Lower leg skin (tissue), 3 donors: ENCODE results near the gene AP5S1.

Source experiments
- POLR2A ChIP-seq, 2 donors: fragments of 450-650 bp; IDR thresholded peaks; one replicate each; pipeline ENCODE4 v1.6.1; 2016 to 2017; ENCODE audit warnings: antibody characterized with exemption in 2 of 2, mild to moderate bottlenecking in 1 of 2, moderate library complexity in 1 of 2
- TF ChIP-seq, protein P1 (sequence below), 3 donors: fragments of 450-650 bp; IDR thresholded peaks; one replicate each; pipeline ENCODE4 v1.5.1; 2016; ENCODE audit warnings: antibody characterized with exemption in 3 of 3, mild to moderate bottlenecking in 3 of 3, moderate library complexity in 2 of 3

DNA sequence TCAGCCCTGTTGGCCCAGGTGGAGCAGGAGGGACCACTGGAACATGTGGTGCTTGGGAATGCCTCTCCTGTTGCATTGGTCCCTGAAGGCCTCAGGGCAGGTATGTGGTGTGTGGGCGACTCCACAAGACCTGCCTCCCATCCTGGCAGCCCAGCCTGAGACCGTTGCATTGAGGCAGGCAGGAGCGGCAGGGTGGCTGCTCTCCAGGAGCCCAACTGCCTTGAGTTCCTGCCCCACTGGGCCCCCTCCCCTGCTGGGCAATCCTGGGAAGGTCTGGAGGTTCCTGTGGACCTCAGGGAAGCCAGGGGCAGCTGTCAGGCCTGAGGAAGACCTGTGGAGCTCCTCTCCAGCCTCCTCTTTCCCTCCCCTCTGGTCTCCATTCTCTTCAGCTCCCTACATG, 46.1 kb downstream of the AP5S1 start:
- TF ChIP-seq POLR2A (IDR thresholded peaks at IDR 0.05) = no peak
- TF ChIP-seq, protein P1, sequence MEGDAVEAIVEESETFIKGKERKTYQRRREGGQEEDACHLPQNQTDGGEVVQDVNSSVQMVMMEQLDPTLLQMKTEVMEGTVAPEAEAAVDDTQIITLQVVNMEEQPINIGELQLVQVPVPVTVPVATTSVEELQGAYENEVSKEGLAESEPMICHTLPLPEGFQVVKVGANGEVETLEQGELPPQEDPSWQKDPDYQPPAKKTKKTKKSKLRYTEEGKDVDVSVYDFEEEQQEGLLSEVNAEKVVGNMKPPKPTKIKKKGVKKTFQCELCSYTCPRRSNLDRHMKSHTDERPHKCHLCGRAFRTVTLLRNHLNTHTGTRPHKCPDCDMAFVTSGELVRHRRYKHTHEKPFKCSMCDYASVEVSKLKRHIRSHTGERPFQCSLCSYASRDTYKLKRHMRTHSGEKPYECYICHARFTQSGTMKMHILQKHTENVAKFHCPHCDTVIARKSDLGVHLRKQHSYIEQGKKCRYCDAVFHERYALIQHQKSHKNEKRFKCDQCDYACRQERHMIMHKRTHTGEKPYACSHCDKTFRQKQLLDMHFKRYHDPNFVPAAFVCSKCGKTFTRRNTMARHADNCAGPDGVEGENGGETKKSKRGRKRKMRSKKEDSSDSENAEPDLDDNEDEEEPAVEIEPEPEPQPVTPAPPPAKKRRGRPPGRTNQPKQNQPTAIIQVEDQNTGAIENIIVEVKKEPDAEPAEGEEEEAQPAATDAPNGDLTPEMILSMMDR (IDR thresholded peaks at IDR 0.05) = no peak
